ENCODE data around the gene INMT. TPM values are rescaled to one million over a fixed set of nuclear protein-coding genes. Genes with fewer than 3 reads are reported as not detected.

Gene INMT
- total RNA-seq, 1 experiment from 2014 or later: not detected

DNA sequence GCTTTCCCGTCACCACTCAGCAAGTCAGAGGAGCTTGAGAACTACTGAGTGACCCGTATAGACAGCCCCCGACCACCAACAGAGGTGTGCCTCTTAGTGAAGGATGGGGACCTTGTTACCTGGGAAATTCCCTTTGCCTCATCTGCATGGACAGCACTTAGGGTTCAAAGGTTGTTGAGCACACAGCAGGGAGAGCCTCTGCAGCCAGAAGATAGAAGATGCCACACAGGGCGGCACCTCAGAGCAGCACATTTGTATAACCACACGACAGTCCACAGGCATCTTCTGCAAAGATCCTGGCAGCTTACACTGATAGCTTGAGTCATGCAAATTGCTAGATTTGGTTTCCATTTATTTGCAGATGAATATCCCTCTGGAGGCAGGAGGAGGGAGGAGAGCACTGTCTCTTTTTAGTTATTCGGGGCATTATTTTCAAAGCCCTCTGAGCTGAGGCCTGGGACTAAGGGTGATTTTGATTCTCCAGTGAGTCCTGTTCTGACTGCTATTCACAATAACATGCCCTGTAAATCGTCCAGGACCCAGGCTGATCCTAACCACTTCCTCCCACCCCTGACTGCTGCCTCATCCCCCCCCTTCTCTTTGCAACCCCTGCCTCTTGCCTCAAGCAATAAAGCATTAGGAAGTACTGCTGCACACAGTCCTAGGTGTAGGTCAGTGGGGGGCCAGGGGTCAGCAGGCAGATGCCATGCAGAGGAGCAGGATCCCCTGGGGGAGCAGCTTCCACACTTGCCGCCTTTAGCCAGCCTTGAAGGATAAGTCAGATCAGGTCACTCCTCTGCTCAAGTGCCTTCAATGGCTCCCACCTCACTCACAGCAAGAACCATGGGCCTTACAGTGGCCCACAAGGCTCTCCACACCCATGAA, 24.6 kb upstream of the INMT start:
- no peak for DNase-seq (ENCODE audit: extremely low read depth, low read depth)

DNA sequence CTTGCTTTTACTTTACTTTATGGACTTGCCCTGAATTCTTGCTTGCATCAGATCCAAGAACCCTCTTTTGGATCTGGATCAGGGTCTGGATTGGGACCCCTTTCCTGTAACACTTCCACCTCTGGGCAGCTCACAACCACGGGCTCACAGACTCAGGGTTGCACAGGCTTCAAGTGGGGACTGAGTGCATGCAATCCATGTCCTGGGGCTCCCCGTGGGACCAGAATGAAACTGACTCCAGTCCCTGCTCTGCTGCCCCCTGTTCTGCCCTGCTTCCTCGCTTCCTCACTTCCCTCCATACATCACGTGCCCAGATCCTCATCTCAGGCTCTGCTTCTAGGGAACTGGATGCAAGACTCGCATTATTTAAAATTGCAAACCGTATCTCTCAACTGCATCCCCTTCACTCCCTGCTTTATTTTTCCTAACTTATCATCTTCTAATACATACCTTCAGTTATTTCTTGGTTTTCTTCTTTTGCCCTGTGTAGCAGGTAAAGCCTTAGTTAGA, 23.3 kb upstream of the INMT start:
- DNase-seq (ENCODE audit: extremely low read depth, low read depth): no peak

DNA sequence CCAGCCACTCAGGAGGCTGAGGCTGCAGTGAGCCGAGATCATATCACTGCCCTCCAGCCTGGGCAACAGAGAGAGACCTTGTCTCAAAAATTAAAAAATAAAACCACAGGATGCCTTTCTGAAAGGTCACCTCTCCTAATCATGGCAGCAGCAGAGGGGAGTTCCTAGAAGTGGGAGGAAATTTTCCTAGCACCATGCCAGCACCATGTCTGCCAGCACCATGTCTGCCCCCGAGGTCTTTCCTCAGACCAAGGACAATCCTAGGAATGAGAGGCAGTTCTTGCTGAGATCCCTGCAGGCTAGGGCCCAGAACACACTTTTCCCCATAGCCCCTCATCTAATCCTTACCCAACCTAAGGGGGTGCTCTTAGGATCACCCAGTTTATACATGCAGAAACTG, 22.3 kb upstream of the INMT start:
- DNase-seq (ENCODE audit: extremely low read depth, low read depth): no peak

DNA sequence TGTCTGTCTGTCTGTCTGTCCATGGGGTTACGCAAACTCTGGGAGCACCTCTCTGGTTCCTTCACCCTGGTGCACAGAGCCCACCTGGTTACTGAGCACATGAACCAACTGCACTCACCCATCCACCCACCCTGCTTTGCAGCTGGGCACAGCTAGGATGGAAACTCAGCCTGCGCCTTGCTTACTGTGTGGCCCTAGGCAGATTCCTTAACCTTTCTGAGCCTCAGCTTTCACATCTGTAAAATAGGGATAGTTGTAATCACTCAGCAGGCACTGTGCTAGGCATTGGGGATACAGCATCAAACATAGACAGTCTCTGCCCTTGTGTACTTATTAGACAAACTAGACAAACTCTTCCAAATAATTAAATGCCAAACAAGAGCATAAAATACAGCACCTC, 21.8 kb upstream of the INMT start:
- no peak for DNase-seq (ENCODE audit: extremely low read depth, low read depth)

DNA sequence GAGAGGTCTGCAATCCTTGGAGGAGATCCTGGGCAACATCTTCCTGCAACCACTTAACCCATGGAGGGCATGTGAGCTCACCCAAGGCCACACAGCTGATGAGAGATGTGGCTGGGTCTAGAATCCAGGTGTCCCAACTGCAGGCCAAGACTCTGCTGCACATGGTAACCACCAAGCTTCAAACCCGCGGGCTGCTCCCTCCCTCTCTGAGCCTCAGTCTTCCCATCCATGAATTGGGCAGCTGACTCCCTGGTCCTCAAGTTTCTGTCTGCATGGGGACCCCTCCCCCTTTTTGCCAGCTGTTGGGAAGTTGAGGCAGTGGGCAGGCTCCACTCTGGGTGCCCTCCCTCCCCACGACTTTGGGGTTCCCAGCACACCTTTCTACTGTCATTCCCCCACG, 20.9 kb upstream of the INMT start:
- DNase-seq (ENCODE audit: extremely low read depth, low read depth): no peak

DNA sequence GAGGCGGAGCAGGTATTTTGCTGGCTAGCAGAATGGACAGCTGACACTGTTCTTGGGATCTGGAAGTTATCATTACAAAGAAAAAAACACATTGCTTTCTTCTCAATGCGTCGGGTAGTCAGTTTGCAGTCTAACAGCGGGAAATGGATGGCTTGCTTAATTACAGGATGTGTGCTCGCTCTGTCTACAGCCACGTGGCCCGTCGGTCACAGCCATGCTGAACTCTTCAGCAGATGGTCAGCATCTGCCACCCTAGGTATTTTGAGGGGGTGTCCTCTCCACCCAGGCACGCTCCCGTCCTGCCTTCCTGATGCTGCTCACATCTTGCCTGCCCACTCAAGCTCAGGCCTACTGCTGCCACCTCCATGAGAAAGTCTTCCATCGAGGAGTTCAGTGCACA, 20.4 kb upstream of the INMT start:
- no peak for DNase-seq (ENCODE audit: extremely low read depth, low read depth)

DNA sequence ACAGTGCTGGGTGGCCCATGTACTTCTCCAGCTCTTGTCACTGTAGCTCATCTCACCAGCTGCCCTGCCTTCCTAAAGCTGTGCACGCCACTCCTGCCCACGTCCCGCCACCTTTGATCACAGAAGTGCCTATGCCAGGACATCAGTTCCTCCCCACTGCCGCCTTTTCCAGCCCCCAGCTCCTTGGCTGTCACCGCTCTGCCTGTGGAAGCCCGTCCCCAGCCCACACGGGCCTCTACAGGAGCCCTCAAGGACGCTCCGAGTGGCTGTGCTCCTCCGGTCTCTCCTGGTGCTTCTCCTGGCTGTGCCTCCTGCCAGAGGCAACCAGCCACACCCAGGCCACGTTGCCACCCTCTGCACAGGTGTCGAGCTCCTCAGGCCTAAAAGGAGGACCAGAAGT, 19.3 kb upstream of the INMT start:
- no peak for DNase-seq (ENCODE audit: extremely low read depth, low read depth)

DNA sequence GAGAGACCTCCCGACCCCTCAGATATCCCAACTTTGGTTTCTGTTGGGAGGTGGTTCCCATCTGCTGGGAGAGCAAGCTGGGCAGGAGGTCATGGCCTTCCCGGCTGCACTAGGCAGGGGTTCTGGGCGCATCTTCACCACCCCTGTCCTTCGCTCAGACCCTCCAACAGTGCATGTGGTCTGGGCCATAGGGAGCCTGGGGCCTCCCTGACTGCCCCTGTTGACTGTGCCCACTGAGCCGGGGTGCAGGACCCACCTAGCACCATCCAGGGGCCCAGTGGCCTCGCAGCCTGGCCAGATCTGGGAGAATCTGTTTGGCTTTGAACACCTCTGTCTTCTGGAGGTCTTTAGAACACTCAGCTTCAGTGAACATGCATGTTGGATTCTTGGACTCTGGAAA, 18.7 kb upstream of the INMT start:
- no peak for DNase-seq (ENCODE audit: extremely low read depth, low read depth)

DNA sequence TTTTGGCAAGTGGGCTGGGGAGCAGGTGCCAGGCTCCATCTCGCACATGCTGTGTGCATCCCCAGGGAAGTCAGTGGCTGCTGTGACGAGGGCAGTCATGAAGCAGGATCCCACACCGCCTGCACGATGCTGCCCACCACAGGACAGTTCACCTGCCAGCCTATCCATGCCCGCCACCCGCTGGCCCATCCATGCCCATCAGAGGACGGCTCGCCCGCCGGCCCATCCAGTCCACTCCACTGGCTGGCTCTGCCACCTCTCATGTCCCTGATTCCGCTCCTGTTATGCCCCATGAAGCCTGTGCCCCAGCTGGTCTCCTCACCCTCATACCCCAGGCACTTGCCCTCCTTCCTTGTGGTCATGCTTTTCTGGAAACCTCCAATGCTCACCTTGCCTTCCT, 18.2 kb upstream of the INMT start:
- DNase-seq (ENCODE audit: extremely low read depth, low read depth): no peak

DNA sequence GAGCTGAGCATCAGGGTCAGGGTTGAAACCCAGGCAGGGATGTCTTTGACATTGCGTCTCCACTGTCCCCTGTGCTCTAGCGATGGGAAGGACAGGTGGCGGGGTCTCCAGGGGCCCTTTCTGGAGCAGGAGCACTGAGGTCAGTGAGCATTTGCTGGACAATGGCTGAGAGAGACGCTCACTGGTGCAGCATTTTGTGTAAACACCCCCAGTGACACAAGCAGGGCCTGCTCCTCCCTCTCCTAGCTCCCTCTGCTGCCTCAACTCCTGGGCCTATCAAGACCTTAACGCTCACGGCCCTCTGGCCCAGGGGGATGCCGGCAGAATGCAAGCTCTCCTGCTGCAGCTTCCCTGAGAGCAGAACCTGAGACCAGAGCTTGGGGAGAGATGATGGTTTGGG, 17.4 kb upstream of the INMT start:
- DNase-seq (ENCODE audit: extremely low read depth, low read depth): no peak

DNA sequence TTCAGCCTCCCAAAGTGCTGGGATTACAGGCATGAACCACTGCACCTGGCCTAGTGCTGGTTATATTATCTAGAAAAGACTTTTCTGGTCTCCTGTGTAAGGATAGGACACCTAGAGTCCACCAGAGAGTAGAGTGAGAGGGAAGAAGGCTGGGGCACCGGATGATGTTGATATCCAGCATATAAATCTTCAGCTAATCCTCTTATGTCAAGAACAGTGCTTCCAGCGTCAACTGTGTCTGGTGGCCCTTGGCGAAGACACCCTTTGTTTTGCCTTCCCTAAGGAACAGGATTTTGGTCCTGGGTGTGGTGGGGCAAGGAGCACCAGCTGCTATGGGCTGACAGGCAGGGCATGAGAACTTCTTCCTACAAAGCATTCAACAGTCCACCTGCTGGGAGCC, 16.3 kb upstream of the INMT start:
- no peak for DNase-seq (ENCODE audit: extremely low read depth, low read depth)

DNA sequence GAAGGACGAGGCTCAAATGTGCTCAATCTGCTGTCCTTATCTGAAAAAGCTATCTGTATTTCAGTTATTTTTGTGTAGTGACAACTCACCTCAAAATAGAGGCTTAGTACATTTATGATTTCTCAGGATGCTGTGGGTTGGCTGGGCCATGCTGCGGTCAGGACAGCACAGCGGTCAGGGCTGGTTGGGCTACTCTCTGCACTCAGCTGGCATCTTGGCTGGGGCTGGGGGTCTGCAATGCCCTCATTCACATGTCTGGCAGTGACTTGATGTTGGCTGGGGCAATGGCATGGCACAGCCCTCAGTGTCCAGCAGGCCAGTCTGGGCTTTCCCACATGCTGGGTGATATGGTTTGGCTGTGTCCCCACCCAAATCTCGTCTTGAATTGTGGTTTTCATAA, 15.6 kb upstream of the INMT start:
- DNase-seq (ENCODE audit: extremely low read depth, low read depth): no peak

DNA sequence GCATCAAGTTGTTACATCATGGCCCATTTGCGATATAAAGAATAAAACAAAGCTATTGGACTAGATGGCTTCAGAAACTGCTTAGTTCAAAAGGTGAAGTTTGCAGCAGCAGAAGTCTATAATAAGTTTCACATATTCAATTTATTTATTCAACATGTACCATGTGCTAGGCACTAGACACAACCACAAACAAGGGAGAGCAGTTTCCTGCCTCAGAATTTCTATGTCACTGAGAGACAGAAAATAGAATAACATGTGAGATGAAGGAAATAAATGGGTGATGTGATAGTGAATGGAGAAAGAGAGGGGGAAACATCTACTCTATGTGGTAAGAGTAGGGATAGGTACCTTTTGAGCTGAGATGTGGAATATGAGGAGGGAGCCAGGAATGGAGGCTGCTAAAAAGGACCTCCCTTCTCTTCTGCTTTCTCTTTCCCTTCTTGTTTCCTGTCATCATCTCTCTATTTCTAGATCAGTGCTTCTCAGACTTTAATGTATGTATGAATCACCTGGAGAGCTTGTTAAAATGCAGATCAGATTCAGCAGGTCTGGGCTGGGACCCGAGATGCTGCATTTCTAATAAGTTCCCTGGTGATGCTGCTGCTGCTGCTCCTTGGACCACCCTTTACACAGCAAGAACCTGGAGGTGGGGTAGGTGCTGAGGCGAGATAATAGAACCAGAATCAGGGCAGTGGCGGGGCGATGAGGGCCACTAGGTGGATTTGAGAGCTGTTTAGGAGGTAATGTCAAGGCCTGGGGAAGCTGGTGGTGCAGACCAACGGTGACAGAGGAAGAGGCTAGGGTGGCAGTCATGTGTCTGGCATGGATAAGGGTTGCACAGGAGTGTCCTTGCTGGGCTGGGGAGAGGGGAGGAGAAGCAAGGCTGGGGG, 13.7 kb upstream of the INMT start:
- no peak for DNase-seq (ENCODE audit: extremely low read depth, low read depth)

DNA sequence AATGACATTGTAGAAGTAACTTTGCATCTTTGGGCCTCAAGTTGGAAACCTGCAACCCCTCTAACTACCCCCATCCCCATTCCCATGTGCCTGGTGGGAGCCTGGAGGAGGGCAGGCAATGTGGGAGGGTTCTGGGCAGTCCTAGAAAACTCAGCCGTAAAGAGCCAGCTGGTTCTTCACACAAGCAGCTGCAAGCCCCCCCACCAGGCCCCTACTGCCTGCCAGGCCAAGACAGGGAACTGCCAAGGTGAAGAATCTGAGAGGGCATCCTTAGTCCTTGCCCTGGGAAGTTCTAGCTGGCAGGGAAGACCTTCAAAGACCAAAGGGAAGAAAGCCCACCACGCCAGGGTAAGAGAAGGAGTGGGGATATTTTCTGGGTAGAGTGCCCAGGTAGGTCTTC, 12.2 kb upstream of the INMT start:
- no peak for DNase-seq (ENCODE audit: extremely low read depth, low read depth)

DNA sequence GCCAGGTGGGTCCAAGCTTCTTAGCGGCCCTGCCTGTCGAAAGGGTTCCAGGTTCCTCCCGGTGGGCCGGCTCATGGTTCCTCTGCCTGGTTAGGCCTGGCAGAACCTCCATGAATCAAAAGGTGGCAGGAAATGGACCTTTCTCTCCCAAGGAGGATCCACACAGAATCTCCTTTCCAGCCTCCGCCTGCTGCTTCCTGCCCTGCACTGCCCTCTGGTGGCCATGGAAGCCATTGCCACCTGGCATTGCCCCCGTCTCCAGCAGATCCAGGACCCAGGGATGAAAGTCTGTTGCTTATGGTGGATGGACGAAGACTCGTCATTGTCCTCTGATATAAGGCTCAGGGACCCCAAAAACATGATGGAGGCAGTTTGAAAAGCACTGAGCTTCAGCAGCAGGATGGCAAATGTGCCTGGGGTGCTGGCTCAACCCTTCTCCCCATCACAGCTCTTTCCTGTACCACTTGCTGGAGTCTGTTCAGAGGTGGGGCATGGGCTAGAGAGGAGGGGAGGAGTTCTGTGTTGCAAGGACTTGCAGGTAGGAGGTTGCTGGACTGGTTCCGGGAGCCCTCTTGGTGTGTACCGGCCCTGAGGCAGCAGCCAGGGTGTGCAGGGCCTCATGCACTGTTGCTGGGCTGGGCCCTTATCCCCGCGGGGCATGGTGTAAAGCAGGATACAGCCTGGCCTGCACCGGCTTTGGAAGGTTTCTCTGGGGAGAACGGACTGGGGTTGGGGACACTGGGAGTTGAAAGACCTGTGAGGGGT, 11.3 kb upstream of the INMT start:
- peak; percentile 63 for DNase-seq (ENCODE audit: extremely low read depth, low read depth)

DNA sequence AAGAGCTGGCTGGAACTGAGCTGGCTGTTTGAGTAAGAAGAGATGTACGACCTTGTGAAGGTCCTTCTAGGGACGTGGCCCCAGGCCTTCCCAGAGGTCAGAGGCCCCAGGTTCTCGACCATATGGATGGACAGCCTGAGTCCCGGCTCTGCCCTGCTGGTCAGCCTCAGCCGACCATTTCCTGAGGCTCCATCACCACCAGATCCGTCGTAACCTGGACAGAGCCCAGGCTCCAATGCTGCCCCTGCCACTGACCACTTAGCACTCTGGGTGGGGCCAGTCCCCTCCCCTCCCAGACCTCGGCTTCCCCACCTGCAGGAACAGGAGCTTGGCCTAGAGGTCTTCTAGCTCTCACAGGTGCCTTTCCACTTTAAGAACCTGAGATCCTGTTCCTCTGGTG, 10.6 kb upstream of the INMT start:
- no peak for DNase-seq (ENCODE audit: extremely low read depth, low read depth)

DNA sequence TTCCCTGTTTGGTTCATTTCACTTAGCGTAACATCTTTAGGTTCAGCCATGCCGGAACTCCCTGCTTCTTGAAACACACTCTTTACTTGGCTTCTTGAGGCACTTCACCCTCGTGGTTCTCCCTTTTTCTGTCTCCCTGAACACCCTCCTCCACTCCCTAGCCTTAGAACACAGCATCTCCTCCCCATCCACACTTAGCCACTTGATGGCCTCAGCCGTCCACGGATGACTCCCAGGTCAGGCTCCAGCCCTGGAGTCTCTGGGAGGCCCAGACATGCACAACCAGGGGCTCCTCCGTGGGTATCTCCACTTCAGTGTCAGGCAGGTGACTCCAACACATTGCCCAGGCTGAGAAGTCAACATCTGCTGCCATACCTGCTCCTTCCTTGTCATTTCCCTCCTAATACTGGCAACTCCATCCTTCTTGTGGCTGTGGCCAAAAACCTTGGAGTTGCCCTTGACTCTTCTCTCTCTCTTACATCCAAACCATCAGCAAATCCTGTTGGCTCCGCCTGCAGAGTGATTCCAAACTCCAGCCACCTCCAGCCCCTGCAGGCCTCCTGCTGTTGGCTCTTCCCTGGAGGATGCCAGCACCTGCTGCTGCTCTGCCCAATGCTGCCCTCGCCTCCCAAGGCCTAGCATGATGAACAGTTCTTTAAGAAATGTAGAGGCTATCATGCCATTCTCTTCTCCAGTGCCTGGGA, 8.4 kb upstream of the INMT start:
- no peak for DNase-seq (ENCODE audit: extremely low read depth, low read depth)

DNA sequence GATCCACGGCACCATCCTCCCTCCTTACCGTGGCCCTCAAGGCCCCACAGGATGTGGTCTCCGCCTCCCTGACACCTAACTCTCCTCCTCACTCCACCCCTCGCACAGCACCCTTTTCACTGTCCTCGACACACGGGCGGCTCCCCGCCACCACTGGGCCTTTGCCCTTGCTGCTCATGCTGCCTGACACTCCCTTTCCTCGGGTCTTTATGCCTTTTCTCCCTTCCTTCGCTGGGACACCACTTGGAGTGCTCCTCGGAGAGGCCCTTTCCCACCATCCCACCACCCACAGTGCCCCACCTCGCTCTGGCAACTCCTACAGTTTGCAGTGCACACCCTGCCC, 7.9 kb upstream of the INMT start:
- no peak for DNase-seq (ENCODE audit: extremely low read depth, low read depth)

DNA sequence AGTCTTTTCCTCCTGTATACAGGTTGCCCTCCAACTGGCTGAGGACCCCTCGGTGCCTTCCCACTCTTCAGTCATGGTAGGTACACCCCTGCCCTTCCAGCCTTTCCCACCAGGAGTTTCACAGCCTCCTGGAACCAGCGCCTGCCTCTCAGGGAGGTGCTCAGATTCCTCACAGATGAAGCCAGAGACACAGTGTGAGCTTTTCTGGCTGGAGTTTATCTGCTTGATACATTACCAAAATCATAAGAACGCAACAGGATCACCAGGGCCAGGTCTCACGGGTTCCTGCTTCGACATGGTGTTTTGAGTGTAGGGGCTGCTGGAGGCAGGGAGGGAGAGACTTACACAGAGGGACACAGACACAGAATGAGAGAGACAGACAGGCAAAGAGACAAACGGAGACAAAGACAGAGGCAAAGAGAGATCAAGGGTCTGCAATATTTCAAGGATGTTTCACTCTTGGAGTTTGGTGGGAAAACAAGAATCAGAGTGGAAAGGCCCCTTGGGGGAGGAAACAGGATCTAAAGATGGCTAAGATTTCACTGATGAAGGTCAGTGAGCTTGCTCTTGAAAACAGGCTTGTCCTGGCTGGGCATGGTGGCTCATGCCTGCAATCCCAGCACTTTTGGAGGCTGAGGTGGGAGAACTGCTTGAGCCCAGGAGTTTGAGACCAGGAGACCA, 6.5 kb upstream of the INMT start:
- no peak for DNase-seq (ENCODE audit: extremely low read depth, low read depth)

DNA sequence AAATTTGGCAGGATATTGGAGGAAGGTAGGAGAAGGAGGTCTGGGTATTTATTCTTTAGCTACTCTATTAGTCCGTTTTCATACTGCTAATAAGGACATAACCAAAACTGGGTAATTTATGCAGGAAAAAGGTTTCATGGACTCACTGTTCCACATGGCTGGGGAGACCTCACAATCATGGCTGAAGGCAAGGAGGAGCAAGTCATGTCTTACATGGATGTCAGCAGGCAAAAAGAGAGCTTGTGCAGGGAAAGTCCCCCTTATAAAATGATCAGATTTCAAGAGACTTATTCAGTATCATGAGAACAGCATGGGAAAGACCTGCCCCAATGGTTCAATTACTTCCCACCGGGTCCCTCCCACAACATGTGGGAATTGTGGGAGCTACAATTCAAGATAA, 1.9 kb upstream of the INMT start:
- DNase-seq (ENCODE audit: extremely low read depth, low read depth): no peak
